ENCODE results near the gene CRTC3. TPM values are rescaled to one million over a fixed set of nuclear protein-coding genes. Genes with fewer than 3 reads are reported as not detected.

The CRTC3 gene
- total and polyA plus RNA-seq, 2 of the 13 experiments (the other 11 are each of a cell fraction or from before 2014, with no cell fraction given): 8.4 to 11.8 TPM

GRCh38 chr15:90654233-90655136 is 124.8 kb downstream of the CRTC3 start:
- Histone ChIP-seq H3K4me3 (replicated peaks in 1 of 3; ENCODE audit: insufficient read depth in 1 of 3, low read depth in 2 of 3, low read length in 3 of 3) (peak overlapping the region in 1 of 3 experiments; percentile 15; a peak in 1 of 6 replicates), H3K4me2 (ENCODE audit: low read depth, low read length) (peak overlapping the region; percentile 43), H3K9ac (ENCODE audit: insufficient read depth, low read depth, low read length) (0 out of 2 replicates have a peak overlapping the region, but pooled peaks have one; percentile 7), H3K27ac (ENCODE audit: extremely low read length, insufficient read depth, low read length) (no peak overlapping the region), H3K27me3 (ENCODE audit: control insufficient read depth in 1 of 2, insufficient read depth in 2 of 2, low read length in 2 of 2) (peaks cover 2 to 5% of the 10 kb centered on the region in 2 experiments; a peak in 2 of 5 replicates), H3K79me2 (ENCODE audit: insufficient read depth, low read length) (no peaks in the 10 kb centered on the region), H4K20me1 (ENCODE audit: insufficient read depth, low read length) (no peaks in the 10 kb centered on the region), H3K4me1 (ENCODE audit: insufficient read depth, low read length) (peaks cover 28% of the 10 kb centered on the region), H2AFZ (ENCODE audit: low read length) (no peak overlapping the region), H3K9me3 (ENCODE audit: low read length) (no peaks in the 10 kb centered on the region), H3K36me3 (replicated peaks in 1 of 2; ENCODE audit: control insufficient read depth in 1 of 2, insufficient read depth in 2 of 2, low read length in 2 of 2) (no peaks in the 10 kb centered on the region)
- 24% methylated on average over 7 of the region's 12 CpGs for WGBS (ENCODE audit: low lambda C conversion rate)
- no peak for FAIRE-seq
- intact Hi-C loops (cut with micrococcal nuclease; ENCODE audit: unreplicated experiment) (no loop called here), in situ Hi-C loops (cut with HindIII; ENCODE audit: extremely low pct_ligation_motif_present, low pct_unique_long_range_greater_than_20kb) (no loop called here)
- no peak for DNase-seq (ENCODE audit: low spot score)
- TF ChIP-seq ZNF761 (CRISPR knock-in tag; conservative IDR thresholded peaks at IDR 0.05): no peak
- TF ChIP-seq TGIF2 (CRISPR knock-in tag; IDR thresholded peaks at IDR 0.05): no peak
- TF ChIP-seq, protein P1, sequence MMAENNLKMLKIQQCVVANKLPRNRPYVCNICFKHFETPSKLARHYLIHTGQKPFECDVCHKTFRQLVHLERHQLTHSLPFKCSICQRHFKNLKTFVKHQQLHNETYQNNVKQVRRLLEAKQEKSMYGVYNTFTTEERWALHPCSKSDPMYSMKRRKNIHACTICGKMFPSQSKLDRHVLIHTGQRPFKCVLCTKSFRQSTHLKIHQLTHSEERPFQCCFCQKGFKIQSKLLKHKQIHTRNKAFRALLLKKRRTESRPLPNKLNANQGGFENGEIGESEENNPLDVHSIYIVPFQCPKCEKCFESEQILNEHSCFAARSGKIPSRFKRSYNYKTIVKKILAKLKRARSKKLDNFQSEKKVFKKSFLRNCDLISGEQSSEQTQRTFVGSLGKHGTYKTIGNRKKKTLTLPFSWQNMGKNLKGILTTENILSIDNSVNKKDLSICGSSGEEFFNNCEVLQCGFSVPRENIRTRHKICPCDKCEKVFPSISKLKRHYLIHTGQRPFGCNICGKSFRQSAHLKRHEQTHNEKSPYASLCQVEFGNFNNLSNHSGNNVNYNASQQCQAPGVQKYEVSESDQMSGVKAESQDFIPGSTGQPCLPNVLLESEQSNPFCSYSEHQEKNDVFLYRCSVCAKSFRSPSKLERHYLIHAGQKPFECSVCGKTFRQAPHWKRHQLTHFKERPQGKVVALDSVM (CRISPR knock-in tag; IDR thresholded peaks at IDR 0.05): peak; percentile 93
- TF ChIP-seq MAFF (IDR thresholded peaks at IDR 0.05; ENCODE audit: low read depth, low read length): peak; percentile 88
- peak; percentile 15; the same call in 1 of the 2 replicates for TF ChIP-seq ZNF687 (CRISPR knock-in tag; IDR thresholded peaks at IDR 0.05)
- TF ChIP-seq GABPA (IDR thresholded peaks at IDR 0.05; ENCODE audit: low read depth, low read length): no peak
- TF ChIP-seq GABPA (CRISPR knock-in tag; IDR thresholded peaks at IDR 0.05; ENCODE audit: low read depth): peak; percentile 47; the same call in 1 of the 2 replicates
- TF ChIP-seq TBX3 (IDR thresholded peaks at IDR 0.05; ENCODE audit: borderline replicate concordance): no peak
- TF ChIP-seq SALL1 (CRISPR knock-in tag; IDR thresholded peaks at IDR 0.05): no peak
- TF ChIP-seq ZBTB8A (CRISPR knock-in tag; IDR thresholded peaks at IDR 0.05; ENCODE audit: borderline replicate concordance, low read depth): no peak
- peak; percentile 89 to 91 for TF ChIP-seq MAFK (conservative IDR thresholded peaks at IDR 0.05 in 1 of 2, IDR thresholded peaks at IDR 0.05 in 1 of 2; ENCODE audit: low read length in 2 of 2)
- TF ChIP-seq HNRNPLL (IDR thresholded peaks at IDR 0.05; ENCODE audit: low read depth, low read length, poor library complexity, severe bottlenecking): peak; percentile 17
- POLR2A ChIA-PET: no interaction called here
- peak; percentile 36; the same call in 2 of the 3 replicates for ATAC-seq
- BruUV-seq (replicated peaks): no TSS peak
- CTCF ChIA-PET (ENCODE audit: low intra/inter-chr PET ratio, low total read pairs): no interaction called here
